Measurements from ENCODE around the gene CLCA4. TPM values are rescaled to one million over a fixed set of nuclear protein-coding genes. Genes with fewer than 3 reads are reported as not detected.
"Not testable (repeated sequence)": the region's sequence is repeated elsewhere in the genome, so short reads cannot be mapped to it uniquely, and the experiment has no call there.

Gene CLCA4
- total and polyA plus RNA-seq, 2 experiments from 2014 or later = not detected

DNA sequence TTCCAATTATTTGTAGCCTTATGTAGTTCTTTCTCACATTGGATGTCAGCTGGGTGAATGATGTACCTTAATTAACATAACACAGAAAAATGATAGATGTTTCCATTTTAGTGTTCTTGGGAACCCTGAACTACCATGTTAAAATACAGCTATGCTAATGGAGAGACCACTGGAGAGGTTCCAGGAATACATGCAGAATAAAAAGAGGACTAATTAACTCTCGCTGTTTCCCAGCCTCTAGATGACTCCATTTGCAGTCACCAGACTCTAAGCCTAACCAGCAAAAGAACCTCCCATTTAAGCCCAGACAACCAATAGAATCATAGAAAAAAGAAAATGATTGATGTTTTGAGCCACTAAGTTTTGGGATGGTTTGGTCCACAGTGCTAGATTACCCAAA, 36.2 kb downstream of the CLCA4 start:
- Histone ChIP-seq H3K27me3 (replicated peaks; ENCODE audit: insufficient read depth) (no peaks in the 10 kb centered on the region; the same call in 1 of the 2 replicates), H3K27ac (no peak overlapping the region), H3K79me2 (ENCODE audit: insufficient read depth) (no peaks in the 10 kb centered on the region), H3K4me2 (ENCODE audit: unreplicated experiment) (no peak overlapping the region), H3K4me1 (ENCODE audit: insufficient read depth) (no peaks in the 10 kb centered on the region), H3K9me2 (ENCODE audit: insufficient read depth) (no peaks in the 10 kb centered on the region), H2AFZ (no peak overlapping the region), H4K20me1 (ENCODE audit: insufficient read depth) (no peaks in the 10 kb centered on the region), H3K9me3 (ENCODE audit: low read depth) (no peaks in the 10 kb centered on the region), H3K36me3 (ENCODE audit: low read depth) (no peaks in the 10 kb centered on the region), H3K4me3 (no peak overlapping the region), H3K9ac (no peak overlapping the region), H3F3A (ENCODE audit: insufficient read depth) (no peaks in the 10 kb centered on the region)
- 79 to 87% methylated on average over 1 of the region's 1 CpG for WGBS, 2 experiments (ENCODE audit: low coverage in 1 of 2, low lambda C conversion rate in 2 of 2, missing lambda C conversion rate in 2 of 2)
- TF ChIP-seq EZH2phosphoT487 (IDR thresholded peaks at IDR 0.05; ENCODE audit: insufficient read depth, low read depth) (no peak), EZH2 (IDR thresholded peaks at IDR 0.05; ENCODE audit: insufficient read depth, poor library complexity, severe bottlenecking) (no peak)
- in situ Hi-C loops (cut with MboI) = no loop called here
- no peak for DNase-seq

- in situ Hi-C loops (cut with MboI) = no loop called here
- Histone ChIP-seq H3K36me3 (ENCODE audit: low read depth) (no peaks in the 10 kb centered on the region), H3K9me3 (ENCODE audit: low read depth) (no peaks in the 10 kb centered on the region), H3K27me3 (replicated peaks; ENCODE audit: insufficient read depth) (no peaks in the 10 kb centered on the region; the same call in 1 of the 2 replicates), H3K4me1 (ENCODE audit: insufficient read depth) (no peaks in the 10 kb centered on the region), H3K79me2 (ENCODE audit: insufficient read depth) (no peaks in the 10 kb centered on the region), H3K4me2 (ENCODE audit: unreplicated experiment) (no peak overlapping the region), H3K4me3 (no peak overlapping the region), H4K20me1 (ENCODE audit: insufficient read depth) (no peaks in the 10 kb centered on the region), H3F3A (ENCODE audit: insufficient read depth) (no peaks in the 10 kb centered on the region), H3K27ac (no peak overlapping the region), H3K9me2 (ENCODE audit: insufficient read depth) (no peaks in the 10 kb centered on the region), H2AFZ (no peak overlapping the region), H3K9ac (no peak overlapping the region)
- TF ChIP-seq EZH2phosphoT487 (IDR thresholded peaks at IDR 0.05; ENCODE audit: insufficient read depth, low read depth) = no peak
- 36 to 45% methylated on average over 3 of the region's 3 CpGs for WGBS, 2 experiments (ENCODE audit: low coverage in 1 of 2, low lambda C conversion rate in 2 of 2, missing lambda C conversion rate in 2 of 2)
- DNase-seq = no peak
Measured at GRCh38 chr1:86583593-86583992, 36.7 kb downstream of the CLCA4 start.

GRCh38 chr1:86594284-86594770, 47.4 kb downstream of the CLCA4 start:
- H3K36me3 ChIP-seq (ENCODE audit: low read depth) = no peaks in the 10 kb centered on the region
- peaks cover 4% of the 10 kb centered on the region; the same call in 1 of the 2 replicates for H3K27me3 ChIP-seq (replicated peaks; ENCODE audit: insufficient read depth)
- TF ChIP-seq EZH2 (IDR thresholded peaks at IDR 0.05; ENCODE audit: insufficient read depth, poor library complexity, severe bottlenecking) (no peak), EZH2phosphoT487 (IDR thresholded peaks at IDR 0.05; ENCODE audit: insufficient read depth, low read depth) (no peak)
- DNase-seq = no peak
- in situ Hi-C loops (cut with MboI) = no loop called here
- H3K4me1 ChIP-seq (ENCODE audit: insufficient read depth) = no peaks in the 10 kb centered on the region
- no peaks in the 10 kb centered on the region for H4K20me1 ChIP-seq (ENCODE audit: insufficient read depth)
- no peak overlapping the region for H3K4me3 ChIP-seq
- no peaks in the 10 kb centered on the region for H3K79me2 ChIP-seq (ENCODE audit: insufficient read depth)
- H3K9ac ChIP-seq = no peak overlapping the region
- H3K9me3 ChIP-seq (ENCODE audit: low read depth) = no peaks in the 10 kb centered on the region
- no peak overlapping the region for H2AFZ ChIP-seq
- H3F3A ChIP-seq (ENCODE audit: insufficient read depth) = no peaks in the 10 kb centered on the region
- no peaks in the 10 kb centered on the region for H3K9me2 ChIP-seq (ENCODE audit: insufficient read depth)
- no peak overlapping the region for H3K27ac ChIP-seq
- no peak overlapping the region for H3K4me2 ChIP-seq (ENCODE audit: unreplicated experiment)

GRCh38 chr1:86596224-86596623, 49.3 kb downstream of the CLCA4 start:
- no peak overlapping the region for H3K9ac ChIP-seq
- no peaks in the 10 kb centered on the region for H3K79me2 ChIP-seq (ENCODE audit: insufficient read depth)
- no peaks in the 10 kb centered on the region for H3K9me3 ChIP-seq (ENCODE audit: low read depth)
- no peaks in the 10 kb centered on the region for H3K4me1 ChIP-seq (ENCODE audit: insufficient read depth)
- H3F3A ChIP-seq (ENCODE audit: insufficient read depth) = no peaks in the 10 kb centered on the region
- no peak overlapping the region for H3K27ac ChIP-seq
- H3K4me2 ChIP-seq (ENCODE audit: unreplicated experiment) = no peak overlapping the region
- H2AFZ ChIP-seq = no peak overlapping the region
- no peaks in the 10 kb centered on the region for H3K9me2 ChIP-seq (ENCODE audit: insufficient read depth)
- no peak for TF ChIP-seq EZH2 (IDR thresholded peaks at IDR 0.05; ENCODE audit: insufficient read depth, poor library complexity, severe bottlenecking)
- TF ChIP-seq EZH2phosphoT487 (IDR thresholded peaks at IDR 0.05; ENCODE audit: insufficient read depth, low read depth) = no peak
- peak; percentile 8 for DNase-seq
- no peaks in the 10 kb centered on the region for H3K36me3 ChIP-seq (ENCODE audit: low read depth)
- peaks cover 4% of the 10 kb centered on the region; the same call in 1 of the 2 replicates for H3K27me3 ChIP-seq (replicated peaks; ENCODE audit: insufficient read depth)
- WGBS, 2 experiments (ENCODE audit: low coverage in 1 of 2, low lambda C conversion rate in 2 of 2, missing lambda C conversion rate in 2 of 2) = 0 to 3% methylated on average over 2 of the region's 2 CpGs
- H4K20me1 ChIP-seq (ENCODE audit: insufficient read depth) = no peaks in the 10 kb centered on the region
- in situ Hi-C loops (cut with MboI) = no loop called here
- no peak overlapping the region for H3K4me3 ChIP-seq

- DNase-seq = peak; percentile 14
- Histone ChIP-seq H3K4me2 (ENCODE audit: unreplicated experiment) (no peak overlapping the region), H3K79me2 (ENCODE audit: insufficient read depth) (no peaks in the 10 kb centered on the region), H2AFZ (no peak overlapping the region), H3K9me3 (ENCODE audit: low read depth) (no peaks in the 10 kb centered on the region), H3K9me2 (ENCODE audit: insufficient read depth) (no peaks in the 10 kb centered on the region), H3K4me3 (no peak overlapping the region), H3K36me3 (ENCODE audit: low read depth) (no peaks in the 10 kb centered on the region), H3K27me3 (replicated peaks; ENCODE audit: insufficient read depth) (no peaks in the 10 kb centered on the region; the same call in 1 of the 2 replicates), H3K27ac (no peak overlapping the region), H3F3A (ENCODE audit: insufficient read depth) (no peaks in the 10 kb centered on the region), H3K4me1 (ENCODE audit: insufficient read depth) (no peaks in the 10 kb centered on the region), H3K9ac (no peak overlapping the region), H4K20me1 (ENCODE audit: insufficient read depth) (no peaks in the 10 kb centered on the region)
- TF ChIP-seq EZH2 (IDR thresholded peaks at IDR 0.05; ENCODE audit: insufficient read depth, poor library complexity, severe bottlenecking) (no peak), EZH2phosphoT487 (IDR thresholded peaks at IDR 0.05; ENCODE audit: insufficient read depth, low read depth) (no peak)
- in situ Hi-C loops (cut with MboI) = no loop called here
- WGBS, 2 experiments (ENCODE audit: low coverage in 1 of 2, low lambda C conversion rate in 2 of 2, missing lambda C conversion rate in 2 of 2) = 17 to 18% methylated on average over 3 of the region's 3 CpGs
Measured at GRCh38 chr1:86596741-86597290, 49.9 kb downstream of the CLCA4 start.

- in situ Hi-C loops (cut with MboI); H4K20me1 ChIP-seq (ENCODE audit: insufficient read depth); H3K9ac ChIP-seq; H3K36me3 ChIP-seq (ENCODE audit: low read depth); H3K4me1 ChIP-seq (ENCODE audit: insufficient read depth); H3K27ac ChIP-seq; H3K4me2 ChIP-seq (ENCODE audit: unreplicated experiment); H3K4me3 ChIP-seq; H3K79me2 ChIP-seq (ENCODE audit: insufficient read depth); DNase-seq; H3K9me3 ChIP-seq (ENCODE audit: low read depth); H2AFZ ChIP-seq; H3K9me2 ChIP-seq (ENCODE audit: insufficient read depth); H3F3A ChIP-seq (ENCODE audit: insufficient read depth); H3K27me3 ChIP-seq (replicated peaks; ENCODE audit: insufficient read depth): not testable (repeated sequence)
- WGBS, 2 experiments (ENCODE audit: low coverage in 1 of 2, low lambda C conversion rate in 2 of 2, missing lambda C conversion rate in 2 of 2) = 77 to 78% methylated on average over 2 of the region's 2 CpGs
Measured at GRCh38 chr1:86606080-86606479, 59.2 kb downstream of the CLCA4 start.

Measured in GM23248 (cell line).